IPS-20b (cell line): Measurements from ENCODE around the gene RPL37.
A peak's percentile ranks its signal among the peaks of the same experiment; 100 is the strongest.
"Not testable (repeated sequence)": the region's sequence is repeated elsewhere in the genome, so short reads cannot be mapped to it uniquely, and the experiment has no call there.

Experiments
- H3K27ac ChIP-seq: one replicate; pipeline ENCODE4 v1.5.1; 2013; ENCODE audit warnings: low read length
- H3K27me3 ChIP-seq: 2 replicates; pipeline ENCODE4 v1.6.1; 2013; ENCODE audit warnings: mild to moderate bottlenecking, low read length, inconsistent platforms; ENCODE audit not compliant: insufficient read depth
- H3K36me3 ChIP-seq: 2 replicates; pipeline ENCODE4 v1.6.1; 2013; ENCODE audit warnings: low read depth, mild to moderate bottlenecking, inconsistent platforms, low read length, moderate library complexity; ENCODE audit not compliant: insufficient read depth
- H3K4me1 ChIP-seq: 2 replicates; pipeline ENCODE4 v1.6.1; 2013; ENCODE audit warnings: mild to moderate bottlenecking, control low read depth, inconsistent platforms, low read length, moderate library complexity; ENCODE audit not compliant: insufficient read depth
- H3K4me3 ChIP-seq: 2 replicates; pipeline ENCODE4 v1.5.1; 2013; ENCODE audit warnings: mild to moderate bottlenecking, low read length, inconsistent platforms
- H3K9ac ChIP-seq: 2 replicates; pipeline ENCODE4 v1.6.1; 2013; ENCODE audit warnings: low read depth, mild to moderate bottlenecking, inconsistent platforms, low read length, moderate library complexity
- H3K9me3 ChIP-seq: 2 replicates; pipeline ENCODE4 v1.6.1; 2013; ENCODE audit warnings: mild to moderate bottlenecking, low read depth, low read length, inconsistent platforms; ENCODE audit not compliant: insufficient read depth

The RPL37 gene

GRCh38 chr5:40812125-40812524 lies 22.9 kb downstream of the RPL37 start:
- Histone ChIP-seq H3K9ac (no peak overlapping the region), H3K36me3 (no peaks in the 10 kb centered on the region), H3K27ac (no peak overlapping the region), H3K9me3 (no peaks in the 10 kb centered on the region), H3K4me1 (0 out of 2 replicates have a peak, but pooled peaks cover 5% of the 10 kb centered on the region), H3K27me3 (no peaks in the 10 kb centered on the region), H3K4me3 (no peak overlapping the region)

GRCh38 chr5:40801771-40802562 lies 33.1 kb downstream of the RPL37 start:
- H3K36me3 ChIP-seq, result no peaks in the 10 kb centered on the region
- no peak overlapping the region for H3K27ac ChIP-seq
- H3K9me3 ChIP-seq, result no peaks in the 10 kb centered on the region
- H3K4me1 ChIP-seq, result peaks cover 5% of the 10 kb centered on the region; the same call in 1 of the 2 replicates
- no peaks in the 10 kb centered on the region for H3K27me3 ChIP-seq
- no peak overlapping the region for H3K4me3 ChIP-seq
- no peak overlapping the region for H3K9ac ChIP-seq

GRCh38 chr5:40799258-40799657 lies 35.8 kb downstream of the RPL37 start:
- Histone ChIP-seq H3K27ac (no peak overlapping the region), H3K4me3 (peak overlapping the region; percentile 95), H3K4me1 (peaks cover 9% of the 10 kb centered on the region), H3K36me3 (peaks cover 6% of the 10 kb centered on the region; the same call in 1 of the 2 replicates), H3K9me3 (no peaks in the 10 kb centered on the region), H3K9ac (peak overlapping the region; percentile 97; the same call in 1 of the 2 replicates), H3K27me3 (no peaks in the 10 kb centered on the region)

- Histone ChIP-seq H3K27ac (peak overlapping the region; percentile 82), H3K9ac (peak overlapping the region; percentile 97; the same call in 1 of the 2 replicates), H3K4me1 (peaks cover 9% of the 10 kb centered on the region), H3K9me3 (no peaks in the 10 kb centered on the region), H3K27me3 (no peaks in the 10 kb centered on the region), H3K36me3 (peaks cover 6% of the 10 kb centered on the region; the same call in 1 of the 2 replicates), H3K4me3 (peak overlapping the region; percentile 95)
Measured at GRCh38 chr5:40798801-40799210, 36.2 kb downstream of the RPL37 start.

GRCh38 chr5:40798012-40798800 lies 36.8 kb downstream of the RPL37 start, which contains the start of gene PRKAA1:
Gene PRKAA1 (minus strand): TSS chr5:40798374. CDS start chr5:40798189, 185 bp downstream.
- H3K9ac ChIP-seq, result peak within 1 kb of the TSS; percentile 97
- no peaks in the 10 kb centered on the region for H3K9me3 ChIP-seq
- peak within 1 kb of the TSS; percentile 97 for H3K4me3 ChIP-seq
- H3K4me1 ChIP-seq, result peaks cover 9% of the 10 kb centered on the region
- H3K27ac ChIP-seq, result peak within 1 kb of the TSS; percentile 82
- H3K36me3 ChIP-seq, result peaks cover 6% of the 10 kb centered on the region; the same call in 1 of the 2 replicates
- no peaks in the 10 kb centered on the region for H3K27me3 ChIP-seq

GRCh38 chr5:40797273-40798011 lies 37.6 kb downstream of the RPL37 start:
- Histone ChIP-seq H3K4me1 (peaks cover 9% of the 10 kb centered on the region), H3K9me3 (no peaks in the 10 kb centered on the region), H3K9ac (peak overlapping the region; percentile 85), H3K4me3 (peak overlapping the region; percentile 97), H3K36me3 (peaks cover 6% of the 10 kb centered on the region; the same call in 1 of the 2 replicates), H3K27me3 (no peaks in the 10 kb centered on the region), H3K27ac (peak overlapping the region; percentile 4)

GRCh38 chr5:40796487-40796889 lies 38.5 kb downstream of the RPL37 start:
- Histone ChIP-seq H3K27ac (no peak overlapping the region), H3K4me1 (peaks cover 9% of the 10 kb centered on the region), H3K36me3 (peaks cover 6% of the 10 kb centered on the region; the same call in 1 of the 2 replicates), H3K27me3 (no peaks in the 10 kb centered on the region), H3K9ac (peak overlapping the region; percentile 85; the same call in 1 of the 2 replicates), H3K9me3 (no peaks in the 10 kb centered on the region), H3K4me3 (peak overlapping the region; percentile 97)

GRCh38 chr5:40794877-40795276 lies 40.1 kb downstream of the RPL37 start:
- not testable (repeated sequence) for H3K4me1 ChIP-seq, H3K9ac ChIP-seq, H3K27ac ChIP-seq, H3K4me3 ChIP-seq, H3K36me3 ChIP-seq, H3K27me3 ChIP-seq, H3K9me3 ChIP-seq

- not testable (repeated sequence) for H3K9ac ChIP-seq, H3K27ac ChIP-seq, H3K4me1 ChIP-seq, H3K9me3 ChIP-seq, H3K27me3 ChIP-seq, H3K36me3 ChIP-seq, H3K4me3 ChIP-seq
Measured at GRCh38 chr5:40794340-40794739, 40.7 kb downstream of the RPL37 start.

GRCh38 chr5:40792691-40793090 lies 42.3 kb downstream of the RPL37 start:
- not testable (repeated sequence) for H3K27ac ChIP-seq, H3K9me3 ChIP-seq, H3K9ac ChIP-seq, H3K4me3 ChIP-seq, H3K27me3 ChIP-seq, H3K36me3 ChIP-seq, H3K4me1 ChIP-seq

GRCh38 chr5:40791715-40792139 lies 43.3 kb downstream of the RPL37 start:
- no peak overlapping the region for H3K27ac ChIP-seq
- H3K27me3 ChIP-seq, result no peaks in the 10 kb centered on the region
- no peak overlapping the region for H3K4me3 ChIP-seq
- H3K9me3 ChIP-seq, result no peaks in the 10 kb centered on the region; the same call in 1 of the 2 replicates
- no peak overlapping the region for H3K9ac ChIP-seq
- peaks cover 6% of the 10 kb centered on the region; the same call in 1 of the 2 replicates for H3K36me3 ChIP-seq
- H3K4me1 ChIP-seq, result peaks cover 3% of the 10 kb centered on the region
